Measurements from ENCODE around the gene XYLT2. TPM values are rescaled to one million over a fixed set of nuclear protein-coding genes. Genes with fewer than 3 reads are reported as not detected.

The XYLT2 gene
- total RNA-seq, 4 donors from 2014 or later, result 23.5 to 41.3 (median 34.6) TPM

- intact Hi-C loops (cut with DNase I; ENCODE audit: low total_unique reads), result no loop called here
- no peak overlapping the region for H3K4me3 ChIP-seq (ENCODE audit: low read depth, poor library complexity, severe bottlenecking)
- TF ChIP-seq CTCF (IDR thresholded peaks at IDR 0.05) (no peak), POLR2A (IDR thresholded peaks at IDR 0.05) (no peak)
- 50 to 73% methylated on average over 4 of the region's 4 CpGs for WGBS, 2 donors
- no peak for DNase-seq (ENCODE audit: low spot score in 2 of 2)
These were observed 20.0 kb upstream of the XYLT2 start for GRCh38 chr17:50325906-50326305.

- TF ChIP-seq CTCF (IDR thresholded peaks at IDR 0.05) (no peak), POLR2A (IDR thresholded peaks at IDR 0.05) (no peak)
- no peak for DNase-seq (ENCODE audit: low spot score in 2 of 2)
- WGBS, 2 donors, result 75 to 78% methylated on average over 9 of the region's 9 CpGs
- H3K4me3 ChIP-seq (ENCODE audit: low read depth, poor library complexity, severe bottlenecking), result no peak overlapping the region
- intact Hi-C loops (cut with DNase I; ENCODE audit: low total_unique reads), result no loop called here
These were observed 19.0 kb upstream of the XYLT2 start for GRCh38 chr17:50326831-50327364.

GRCh38 chr17:50328363-50329325, 17.3 kb upstream of the XYLT2 start:
- no peak overlapping the region for H3K4me3 ChIP-seq (ENCODE audit: low read depth, poor library complexity, severe bottlenecking)
- DNase-seq (ENCODE audit: low spot score in 2 of 2), result no peak
- 71 to 73% methylated on average over 21 of the region's 21 CpGs for WGBS, 2 donors
- TF ChIP-seq CTCF (IDR thresholded peaks at IDR 0.05) (no peak), POLR2A (IDR thresholded peaks at IDR 0.05) (no peak)
- intact Hi-C loops (cut with DNase I; ENCODE audit: low total_unique reads), result no loop called here

GRCh38 chr17:50329716-50330115, 16.2 kb upstream of the XYLT2 start:
- no peak overlapping the region for H3K4me3 ChIP-seq (ENCODE audit: low read depth, poor library complexity, severe bottlenecking)
- no peak for DNase-seq (ENCODE audit: low spot score in 2 of 2)
- intact Hi-C loops (cut with DNase I; ENCODE audit: low total_unique reads), result no loop called here
- WGBS, 2 donors, result 91 to 92% methylated on average over 3 of the region's 3 CpGs
- TF ChIP-seq CTCF (IDR thresholded peaks at IDR 0.05), result no peak
- TF ChIP-seq POLR2A (IDR thresholded peaks at IDR 0.05), result no peak

GRCh38 chr17:50330151-50330775, 15.7 kb upstream of the XYLT2 start:
- no peak overlapping the region for H3K4me3 ChIP-seq (ENCODE audit: low read depth, poor library complexity, severe bottlenecking)
- intact Hi-C loops (cut with DNase I; ENCODE audit: low total_unique reads), result no loop called here
- TF ChIP-seq CTCF (IDR thresholded peaks at IDR 0.05) (no peak), POLR2A (IDR thresholded peaks at IDR 0.05) (no peak)
- no peak for DNase-seq (ENCODE audit: low spot score in 2 of 2)
- WGBS, 2 donors, result 88 to 89% methylated on average over 11 of the region's 11 CpGs
